AG20443 (cell line): ENCODE results near the gene POP7.

Source experiments
- DNase-seq: peaks from one replicate; pipeline ENCODE4 v3.0.0; 2012; ENCODE audit warnings: low spot score, mixed read lengths

POP7 gene

DNA sequence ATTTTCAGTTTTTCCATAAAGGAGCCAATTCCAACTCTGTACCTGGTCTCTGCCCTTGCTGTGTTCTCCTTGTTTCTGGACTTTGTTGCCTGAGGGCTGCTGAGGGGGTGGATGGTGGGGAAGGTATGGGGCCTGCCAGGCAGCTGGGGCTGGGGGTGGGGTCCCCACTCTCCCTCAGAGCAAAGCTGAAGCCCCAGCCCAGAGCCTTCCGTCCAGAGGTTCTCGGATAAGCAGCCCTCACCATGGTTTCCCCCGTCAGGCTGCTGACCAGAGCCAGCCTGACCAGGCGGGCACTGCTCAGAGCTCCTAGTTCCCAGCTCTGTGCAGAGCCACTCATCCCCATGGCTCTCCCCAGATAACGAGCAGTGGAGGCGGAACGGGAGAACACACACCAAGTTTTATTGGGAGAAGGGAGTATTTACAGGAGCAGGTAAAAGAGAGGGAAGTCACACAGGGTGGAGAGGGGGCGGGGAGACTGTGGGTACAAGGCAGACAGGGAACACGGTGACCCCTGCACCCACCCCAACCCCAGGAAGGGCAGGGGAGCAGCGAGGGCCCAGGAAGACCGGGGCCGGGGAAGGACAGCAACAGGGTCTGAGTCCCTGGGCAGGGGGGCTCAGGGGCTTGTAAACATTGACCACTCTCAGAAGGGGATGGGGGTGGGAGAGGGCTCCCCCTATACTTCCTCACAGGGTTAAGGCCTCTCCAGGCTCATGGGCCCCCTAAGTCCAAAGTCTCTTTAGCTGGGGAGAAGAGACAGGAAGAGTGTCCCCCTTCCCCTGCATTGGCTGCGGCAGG, 26.6 kb upstream of the POP7 start:
- no peak for DNase-seq

DNA sequence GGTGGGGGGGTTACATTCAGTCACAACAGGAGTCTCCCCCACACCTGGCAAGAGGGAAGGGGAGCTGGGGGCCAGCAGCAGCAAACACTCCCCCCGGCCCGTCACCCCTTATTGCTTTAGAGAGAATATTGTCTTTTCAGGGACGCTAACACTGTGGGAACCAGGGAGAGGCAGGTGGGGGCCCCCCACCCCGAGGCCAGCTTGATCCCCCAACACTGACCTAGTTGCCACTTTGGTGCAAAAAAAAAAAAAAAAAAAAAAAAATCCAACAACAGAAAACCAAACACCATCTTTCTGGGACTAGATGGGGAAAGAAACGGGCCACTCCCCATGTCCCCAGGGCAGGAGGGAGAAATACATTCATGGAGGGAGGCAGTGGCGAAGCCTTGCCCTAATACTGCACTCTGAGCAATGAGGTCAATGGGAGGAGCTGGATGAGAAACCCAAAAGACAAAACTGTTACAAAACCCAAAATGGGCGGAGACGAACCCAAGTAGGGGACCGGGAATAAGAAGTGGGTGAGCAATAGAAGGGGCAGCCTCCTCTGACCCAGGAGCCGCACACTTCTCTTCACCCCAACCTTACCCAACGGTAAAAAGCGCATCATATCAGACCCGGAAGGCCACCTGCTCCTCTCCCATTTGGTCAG, 25.9 kb upstream of the POP7 start:
- DNase-seq = peak; percentile 67

DNA sequence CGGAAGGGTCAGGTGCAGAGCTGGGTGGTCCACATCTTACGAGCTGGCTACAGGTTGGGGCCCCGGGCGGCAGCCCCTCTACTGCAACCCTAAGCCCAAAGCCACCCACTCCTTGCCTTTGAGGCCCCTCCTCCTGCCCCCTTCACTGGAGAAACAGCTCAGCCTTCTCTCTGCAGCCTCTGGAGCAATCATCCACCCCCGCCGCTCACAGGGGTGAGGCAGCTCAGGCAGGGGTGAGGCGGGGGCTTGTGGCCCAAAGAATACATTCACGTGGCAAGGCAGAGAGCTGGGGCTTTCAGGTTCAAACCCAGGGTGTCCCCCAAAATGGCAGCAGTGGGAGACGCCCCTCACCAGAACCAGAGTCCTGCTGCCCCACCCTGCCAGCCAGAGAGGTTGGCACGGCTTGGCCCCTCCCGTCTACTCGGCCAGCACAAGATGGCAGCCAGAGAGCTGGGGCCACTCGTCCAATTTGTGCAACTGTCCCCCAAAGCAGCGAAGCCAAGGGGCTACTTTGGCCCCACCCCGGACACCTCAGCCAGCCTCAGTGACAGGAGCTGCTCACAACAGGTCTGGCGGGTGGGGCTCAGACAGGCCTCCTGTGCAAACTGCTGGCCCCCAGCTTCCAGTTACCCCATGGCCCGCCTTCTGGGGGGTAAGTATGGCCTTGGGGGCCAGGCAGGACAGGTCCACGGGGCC, 25.2 kb upstream of the POP7 start:
- no peak for DNase-seq

DNA sequence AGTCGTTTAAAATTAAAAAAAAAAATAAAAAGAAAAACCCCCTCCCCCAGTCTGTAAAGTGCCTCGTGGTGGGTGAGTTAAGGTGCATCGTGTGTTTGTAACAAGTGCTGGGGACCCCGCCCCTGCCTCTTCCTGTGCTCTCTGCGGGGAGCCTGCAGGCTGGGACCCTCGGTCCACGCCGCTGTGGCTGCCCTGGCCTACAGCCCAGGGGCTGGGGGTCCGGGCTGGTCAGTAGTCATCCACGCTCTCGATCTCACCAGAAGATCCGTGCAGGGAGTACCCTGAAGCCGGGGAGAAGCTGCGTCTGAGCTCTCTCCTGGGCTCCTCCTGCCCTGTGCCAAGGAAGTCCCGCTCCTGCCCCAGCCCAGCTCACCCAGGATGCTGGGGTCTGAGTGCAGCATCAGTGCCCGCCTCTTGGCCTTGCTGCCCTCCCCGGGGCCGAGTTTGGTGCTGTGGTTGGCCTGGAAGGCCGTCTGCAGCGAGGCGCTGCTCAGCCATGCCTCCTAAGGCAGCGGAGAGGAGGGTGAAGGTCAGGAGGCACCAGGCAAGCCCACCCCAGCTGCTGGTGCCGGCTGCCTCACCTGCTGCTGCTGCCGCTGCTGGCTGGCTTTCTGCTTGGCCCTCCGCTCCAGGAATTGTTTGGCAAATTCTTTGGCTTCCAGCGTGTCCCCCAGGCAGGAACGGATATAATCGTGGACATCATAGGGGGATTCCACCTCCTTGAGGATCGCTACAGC, 24.3 kb upstream of the POP7 start:
- DNase-seq = no peak

DNA sequence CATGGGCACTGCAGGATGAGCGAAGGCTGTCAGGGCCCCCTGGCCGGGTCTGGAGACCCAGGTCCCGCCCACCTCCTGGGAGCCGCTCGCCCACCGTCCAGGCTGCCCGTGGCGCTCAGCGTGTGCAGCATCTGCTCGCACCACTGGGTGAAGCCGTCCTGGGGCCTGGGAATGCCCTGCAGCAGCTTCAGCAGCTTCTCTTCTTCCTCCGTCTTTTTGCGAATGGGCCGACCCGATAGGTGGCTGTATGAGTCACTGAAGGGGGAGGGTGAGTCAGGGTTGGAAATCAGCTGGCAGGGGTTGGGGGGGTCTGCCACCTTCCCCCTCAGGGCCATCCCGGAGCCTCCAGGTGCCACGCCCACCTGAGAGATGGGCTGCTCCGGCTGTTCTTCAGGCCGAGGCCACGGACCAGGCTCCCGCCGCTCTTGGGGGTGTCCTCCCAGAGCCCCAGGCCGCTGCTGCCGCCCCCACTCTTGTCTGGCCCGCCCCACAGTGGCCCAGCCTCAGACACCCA, 23.6 kb upstream of the POP7 start:
- no peak for DNase-seq

DNA sequence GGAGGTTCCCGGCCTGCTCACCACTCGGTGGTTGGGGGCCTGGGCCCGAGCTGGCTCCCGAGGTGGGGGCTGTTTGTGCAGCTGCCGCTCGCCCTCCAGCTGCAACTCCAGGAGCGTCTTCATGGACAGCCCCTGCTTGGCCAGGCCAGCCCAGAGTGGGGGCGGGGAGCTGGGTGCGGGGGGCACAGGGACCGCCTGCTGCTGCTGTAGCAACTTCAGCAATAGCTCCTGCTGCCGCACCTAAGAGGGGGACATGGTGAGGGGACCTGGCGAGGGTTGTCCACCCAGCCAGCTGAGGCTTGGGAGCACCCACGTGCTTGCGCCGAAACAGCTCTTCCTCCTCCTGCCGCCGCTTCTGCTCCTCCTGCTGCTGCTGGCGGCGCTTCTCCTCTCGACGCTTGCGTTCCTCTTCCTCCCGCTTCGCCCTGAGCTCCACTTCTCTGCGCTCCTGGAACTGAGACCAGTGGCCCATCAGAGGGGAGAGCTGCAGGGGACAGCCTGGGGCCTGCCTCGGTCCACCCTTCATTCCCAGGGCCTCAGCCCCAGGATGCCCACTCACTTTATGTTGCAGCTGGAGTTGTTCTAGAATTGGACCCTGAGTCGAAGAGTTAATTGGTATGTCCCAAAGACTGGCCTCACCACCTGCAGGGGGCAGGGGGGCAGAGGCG, 22.8 kb upstream of the POP7 start:
- DNase-seq = no peak

DNA sequence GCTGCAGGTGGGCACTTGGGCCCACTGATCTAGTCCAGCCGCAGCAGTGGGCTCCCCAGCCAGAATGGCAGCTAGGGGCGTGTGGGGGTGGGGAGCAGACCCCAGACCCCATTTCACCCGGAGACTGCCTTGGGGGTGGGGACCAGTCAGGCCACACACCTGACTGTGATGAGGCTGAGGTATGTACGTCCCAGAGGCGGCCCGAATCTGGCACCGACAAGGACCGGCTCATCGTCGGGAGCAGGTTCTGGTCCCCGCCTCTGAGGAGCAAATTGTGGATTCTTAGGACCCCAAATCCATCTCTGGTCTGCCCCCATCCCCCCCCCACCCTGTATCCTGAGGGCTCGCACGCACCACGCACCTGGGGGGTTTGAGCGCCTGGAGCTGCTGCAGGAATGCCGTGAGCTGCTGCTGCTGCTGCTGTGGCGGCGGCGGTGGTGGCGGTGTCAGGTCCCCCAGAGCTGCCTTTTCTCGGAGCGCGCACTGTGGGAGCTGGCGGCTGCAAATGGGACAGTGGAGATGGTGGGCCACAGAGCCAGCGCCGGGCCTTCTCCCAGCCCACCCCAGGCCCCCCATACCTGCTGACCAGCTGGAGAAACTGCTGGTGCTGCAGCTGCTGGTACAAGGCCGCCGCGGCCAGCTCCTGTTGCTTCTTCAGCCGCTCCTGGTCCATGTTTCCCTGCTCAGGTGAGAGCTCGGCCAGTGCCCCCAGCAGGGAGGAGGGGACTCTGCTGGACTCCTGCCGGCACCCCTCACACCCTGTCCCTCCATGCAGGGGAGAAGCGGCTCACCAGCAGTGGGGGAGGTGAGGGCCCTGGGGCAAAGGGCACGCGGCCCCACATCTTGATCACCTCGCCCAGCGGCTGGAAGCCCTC, 22.0 kb upstream of the POP7 start:
- no peak for DNase-seq

DNA sequence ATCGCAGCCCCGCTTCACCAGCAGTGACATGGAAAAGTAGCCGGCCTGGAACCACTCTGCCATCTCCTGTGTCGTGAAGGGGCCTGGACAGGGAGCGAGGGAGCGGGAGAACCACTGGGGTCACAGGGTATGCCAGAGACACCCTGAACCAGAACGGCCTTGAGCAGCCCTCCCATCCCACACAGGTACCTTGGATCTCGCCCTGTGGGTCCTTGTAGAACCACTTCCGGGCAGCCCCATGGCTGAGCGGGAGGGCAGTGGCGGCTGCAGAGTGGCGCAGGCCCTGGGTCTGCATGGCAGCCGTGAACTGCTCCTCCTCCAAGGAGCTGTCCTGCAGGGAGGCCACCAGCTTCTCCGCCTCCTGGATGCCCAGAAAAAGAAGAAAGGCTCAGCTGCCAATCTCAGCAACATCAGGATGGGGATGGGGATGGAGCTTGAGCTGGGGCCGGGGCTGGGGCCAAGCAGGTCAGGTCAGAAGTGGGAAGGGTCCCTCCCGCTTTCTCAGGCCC, 21.3 kb upstream of the POP7 start:
- DNase-seq = no peak

DNA sequence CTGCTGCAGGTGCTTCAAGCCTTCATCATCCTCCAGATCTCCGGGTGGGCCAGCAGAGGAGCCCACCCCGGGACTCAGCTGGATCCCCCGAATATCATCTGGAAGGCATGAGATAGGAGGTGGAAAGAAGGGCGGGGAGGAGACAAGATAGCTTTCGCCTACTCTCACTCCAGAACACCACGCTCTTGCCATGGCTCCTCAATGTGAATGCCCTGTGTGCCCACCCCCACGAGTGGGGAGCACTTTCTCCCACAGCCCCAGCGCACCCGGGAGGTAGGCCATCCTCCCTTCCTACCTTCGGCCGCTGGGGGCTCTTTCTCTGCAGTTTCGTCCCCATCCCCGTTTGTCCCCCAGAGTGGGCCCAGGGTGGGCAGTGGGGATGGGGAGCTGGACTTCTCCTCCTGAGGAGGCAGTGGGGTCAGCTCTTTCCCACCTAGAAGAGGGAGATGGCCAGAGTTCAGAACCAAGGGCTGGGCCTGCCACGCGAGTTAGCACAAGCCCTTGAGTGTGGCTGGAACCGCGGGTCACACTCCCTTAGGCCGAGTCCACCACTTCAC, 20.8 kb upstream of the POP7 start:
- DNase-seq = no peak

DNA sequence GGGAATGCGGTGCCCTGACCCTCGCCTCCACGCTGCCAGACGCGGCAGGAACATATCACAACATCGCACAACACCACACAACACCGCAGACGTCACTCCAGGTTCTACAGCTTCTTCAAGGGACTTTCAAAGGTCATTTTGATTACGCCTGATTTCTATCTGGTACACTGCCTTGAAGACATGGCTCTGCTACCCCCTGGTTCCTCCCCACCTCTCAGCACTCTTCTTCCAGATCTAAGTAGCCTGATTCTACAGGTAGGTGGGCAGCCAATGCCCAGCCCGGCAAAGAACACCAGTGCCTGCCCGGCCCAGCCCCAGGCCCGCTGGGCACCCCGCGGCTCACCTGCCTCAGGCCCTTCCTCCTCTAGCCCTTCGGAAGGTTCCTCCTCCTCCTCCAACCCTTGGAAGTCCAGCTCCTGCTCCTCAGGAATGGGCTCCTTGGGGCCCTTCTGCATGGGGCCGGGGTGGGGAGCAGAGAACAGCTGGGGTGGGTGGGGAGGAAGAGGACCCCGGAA, 20.2 kb upstream of the POP7 start:
- DNase-seq = no peak

DNA sequence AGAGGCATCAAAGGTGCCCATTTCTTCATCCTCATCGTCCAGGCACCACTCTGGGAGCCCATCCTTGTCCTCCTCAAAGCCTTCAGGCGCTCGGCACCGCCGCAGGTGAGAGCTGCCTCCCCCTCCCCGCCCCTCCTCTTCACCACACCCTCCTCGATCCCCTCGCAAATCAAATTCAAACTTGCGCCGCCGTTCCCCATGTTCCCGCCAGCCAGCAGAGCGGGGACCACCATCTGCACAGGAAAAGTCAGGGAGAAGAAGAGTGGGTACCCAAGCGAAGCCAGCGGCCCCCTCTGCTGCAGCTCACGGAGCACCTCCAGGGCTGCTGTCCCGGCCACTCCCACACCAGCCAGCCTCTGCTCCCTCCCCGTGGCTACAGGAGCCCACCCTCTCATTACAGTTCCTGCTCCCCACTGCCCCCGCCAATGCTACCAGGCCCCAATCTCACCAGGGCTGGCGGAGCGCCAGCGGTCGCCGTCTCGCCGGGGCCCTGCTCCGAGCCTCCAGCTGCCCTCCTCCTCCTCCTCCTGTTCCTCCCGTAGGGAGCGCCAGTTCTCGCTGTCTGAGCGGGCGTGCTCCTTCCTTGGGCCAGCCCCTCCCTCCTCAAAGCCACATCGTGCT, 19.6 kb upstream of the POP7 start:
- no peak for DNase-seq

DNA sequence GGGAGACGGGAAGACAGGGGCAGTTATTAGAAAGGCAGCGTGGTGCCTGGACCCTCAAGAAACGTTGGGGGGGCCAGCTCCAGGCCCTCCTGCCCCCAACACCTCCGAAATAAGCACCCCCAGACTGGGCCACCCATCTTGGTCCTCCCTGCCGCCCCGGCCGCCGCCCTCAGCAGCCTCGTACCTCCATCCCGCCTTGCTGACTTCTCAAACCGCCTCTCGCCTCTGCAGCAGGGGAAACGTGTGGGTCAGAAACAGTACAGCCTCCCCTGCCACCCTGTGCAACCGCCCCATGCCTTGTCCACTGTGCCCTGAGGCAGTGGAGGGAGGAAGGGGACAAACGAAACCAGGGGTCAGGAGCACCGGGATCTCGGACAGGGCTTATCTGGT, 19.1 kb upstream of the POP7 start:
- DNase-seq = no peak

DNA sequence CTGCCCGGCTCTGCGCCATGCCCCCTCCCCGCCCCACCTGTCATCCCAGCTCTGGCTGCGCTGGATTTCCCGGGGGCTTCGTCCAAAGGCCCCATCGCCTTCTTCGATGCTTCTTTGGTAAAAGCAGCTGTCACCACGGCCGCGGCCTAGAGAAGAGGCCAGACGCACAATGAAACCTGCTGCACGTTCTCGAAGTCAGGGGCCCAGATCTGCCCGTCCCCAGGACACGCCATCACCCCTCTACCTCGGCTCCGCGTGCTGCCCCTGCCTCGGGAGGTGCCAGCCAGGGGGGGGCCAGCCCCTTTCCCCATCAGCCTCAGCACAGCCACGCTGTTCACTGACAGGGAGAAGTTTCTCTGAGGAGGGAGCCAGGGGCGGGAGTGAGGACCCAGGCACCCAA, 18.7 kb upstream of the POP7 start:
- no peak for DNase-seq

DNA sequence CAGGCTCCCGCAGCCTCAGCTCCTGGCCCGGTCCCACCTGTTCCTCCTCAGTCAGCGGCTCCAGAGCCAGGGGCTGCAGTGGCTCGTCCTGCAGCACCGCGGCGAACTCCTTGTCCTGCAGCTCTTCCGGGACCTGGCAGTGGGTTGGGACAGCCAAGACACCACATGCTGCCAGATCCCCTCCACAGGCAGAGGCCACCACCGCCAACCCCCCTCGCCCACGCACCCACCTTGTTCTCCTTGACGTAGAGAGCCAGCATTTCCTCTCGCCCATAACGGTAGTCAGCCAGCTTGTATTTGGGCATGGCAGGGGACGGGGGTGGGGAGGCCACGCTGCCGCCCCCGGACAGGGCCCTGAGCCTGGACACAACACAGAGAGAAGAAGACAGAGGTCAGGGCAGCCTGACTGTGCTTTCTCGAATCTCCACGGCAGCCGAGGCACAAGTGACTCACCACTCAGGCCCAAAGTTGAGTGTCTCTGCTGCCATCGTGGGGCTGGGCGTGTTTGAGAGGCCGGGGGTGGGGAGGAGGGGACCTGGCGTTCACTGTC, 18.1 kb upstream of the POP7 start:
- no peak for DNase-seq

DNA sequence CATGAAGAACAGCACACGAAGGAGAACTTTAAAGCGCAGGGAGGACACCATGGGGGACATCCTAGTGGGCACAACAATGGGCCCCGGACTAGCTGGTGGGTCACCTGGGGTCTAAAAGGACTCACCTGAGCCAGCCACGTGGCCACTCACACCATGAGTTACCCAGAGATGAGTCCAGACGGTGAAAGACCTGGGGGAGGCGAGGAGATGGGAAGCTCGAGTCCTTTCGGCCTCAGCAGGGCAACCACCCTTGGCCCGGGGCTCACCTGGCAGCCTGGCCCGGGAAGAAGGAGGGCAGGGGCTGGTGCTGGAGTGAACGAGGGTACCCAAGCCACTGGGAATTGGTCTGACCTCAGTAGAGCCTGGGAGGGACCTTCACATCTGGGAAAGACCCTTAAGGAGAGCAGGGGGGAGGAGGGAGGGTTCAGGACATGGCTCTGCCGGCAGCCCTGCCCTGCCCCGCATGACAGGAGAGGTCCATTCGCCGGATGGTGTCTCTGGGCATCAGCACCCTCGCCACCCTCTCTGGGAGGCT, 17.5 kb upstream of the POP7 start:
- no peak for DNase-seq

DNA sequence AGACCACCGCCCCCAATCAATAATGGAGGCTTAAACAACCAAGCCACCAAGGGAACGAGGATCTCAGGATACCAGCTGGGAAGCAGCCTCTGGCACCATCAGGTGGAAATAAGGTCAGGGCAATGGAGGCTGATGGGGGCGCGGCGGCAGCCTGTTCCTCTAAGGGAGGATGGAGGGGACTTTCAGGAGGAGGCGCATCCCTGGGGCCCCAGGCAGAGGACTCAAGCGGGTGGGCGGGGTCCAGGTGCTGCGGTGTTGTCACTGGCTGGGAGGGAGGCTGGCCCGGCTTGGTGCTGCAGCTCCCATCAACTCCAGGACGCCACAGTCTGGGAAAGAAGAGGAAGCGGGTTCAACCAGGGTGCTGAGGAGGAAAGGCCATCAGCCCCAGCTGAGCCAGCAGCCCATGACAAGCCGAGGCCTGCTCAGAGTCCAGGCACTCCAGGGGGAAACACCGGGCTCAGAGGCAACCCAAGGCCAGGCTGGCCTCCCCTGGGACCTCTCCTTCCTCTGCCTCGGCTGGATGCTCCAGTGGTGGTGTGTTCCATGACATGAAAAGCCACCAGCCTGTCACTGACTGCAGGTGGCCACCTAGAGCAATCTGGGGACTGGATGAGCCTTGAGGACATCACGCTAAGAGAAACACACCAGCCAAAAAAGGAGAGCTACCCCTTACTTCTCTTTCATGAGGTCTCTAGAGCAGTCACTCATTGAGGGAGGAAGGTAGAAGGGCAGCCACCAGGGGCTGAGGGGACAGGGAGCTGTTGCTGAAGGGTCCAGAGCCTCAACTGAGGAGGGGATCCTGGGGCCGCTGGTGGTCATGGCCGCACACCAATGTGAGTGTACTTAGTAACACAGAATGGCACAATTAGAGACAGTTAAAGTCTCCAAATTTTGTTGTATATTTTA, 16.4 kb upstream of the POP7 start:
- DNase-seq = no peak

DNA sequence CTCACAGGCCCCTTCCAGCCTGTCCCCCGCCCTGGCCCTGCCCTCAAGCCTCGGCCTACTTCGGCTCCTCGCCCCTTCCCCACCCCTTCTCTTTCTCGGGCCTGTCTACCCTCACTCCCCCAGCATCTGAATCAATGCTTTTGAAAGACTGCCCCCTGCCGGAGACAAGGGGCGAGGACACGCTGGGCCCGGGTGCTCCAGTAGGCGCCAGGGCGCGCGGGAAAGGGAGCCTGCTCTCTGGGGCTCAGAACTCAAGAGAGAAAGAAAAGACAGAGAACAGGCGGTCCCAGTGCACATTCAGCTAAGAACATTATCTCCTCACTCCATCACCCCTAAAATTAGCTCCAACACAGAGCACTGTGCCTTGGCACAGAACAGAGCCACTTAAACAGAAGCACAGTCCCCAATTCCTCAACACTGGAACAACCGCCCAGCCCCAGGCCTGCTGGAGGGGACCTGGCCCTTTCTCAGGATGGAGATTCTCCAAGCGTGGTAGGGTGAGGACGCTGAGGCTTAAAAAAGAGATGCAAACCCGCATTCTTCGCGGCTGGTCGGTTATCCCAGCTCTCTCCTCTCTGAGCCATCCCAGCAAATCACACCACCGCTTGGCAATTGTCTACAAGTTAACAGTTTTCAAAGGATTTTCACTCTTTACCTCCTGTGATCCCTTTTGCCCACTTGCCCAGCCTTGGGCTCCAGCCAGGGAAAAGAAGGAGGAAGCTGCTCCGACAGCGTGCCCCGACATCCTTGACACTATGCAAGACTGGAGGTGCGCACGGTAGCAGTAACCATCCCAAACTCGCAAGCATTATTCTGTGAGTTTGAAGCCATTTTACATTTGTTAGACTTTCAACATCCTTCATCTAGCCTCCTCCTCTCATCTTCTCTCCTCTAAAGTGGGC, 14.0 kb upstream of the POP7 start:
- peak; percentile 88 for DNase-seq
